ENCODE measurements around the gene OLFM2.

DNA sequence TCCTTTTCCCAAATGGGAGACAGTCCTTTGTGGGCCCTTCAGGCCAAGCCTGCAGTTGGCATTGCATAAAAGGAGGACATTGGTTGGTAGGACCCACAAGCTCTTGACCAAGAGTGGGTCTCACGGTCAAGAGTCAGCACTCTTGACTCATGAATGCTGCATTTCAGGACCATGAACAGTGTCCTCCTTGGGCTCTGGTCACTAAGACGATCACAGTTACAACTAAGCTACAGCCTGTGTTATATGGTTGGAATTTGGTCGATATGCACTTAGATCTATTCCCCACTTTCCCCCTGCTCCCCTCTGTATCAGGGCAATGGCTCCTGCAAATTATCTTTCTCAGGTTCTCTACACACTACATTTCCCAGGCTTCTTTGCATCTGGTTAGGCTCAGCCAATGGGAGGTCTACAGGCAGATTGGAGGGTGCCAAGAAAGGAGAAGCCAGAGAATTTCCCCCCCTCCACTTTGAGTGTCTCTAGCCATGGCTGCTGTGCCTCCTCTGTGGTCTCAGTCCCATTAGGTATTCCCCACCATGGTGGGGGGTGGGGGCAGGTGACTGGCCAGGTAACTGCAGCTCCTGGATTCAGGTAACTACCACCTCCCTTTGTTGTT is 3.1 kb upstream of the OLFM2 start:
- TF ChIP-seq POLR2A (IDR thresholded peaks at IDR 0.05; ENCODE audit: low read depth, low read length) (no peak), PAX5 (IDR thresholded peaks at IDR 0.05; ENCODE audit: insufficient read depth, low read length, severe bottlenecking) (no peak), POLR2AphosphoS5 (IDR thresholded peaks at IDR 0.05; ENCODE audit: low read depth, low read length) (no peak), SPI1 (IDR thresholded peaks at IDR 0.05; ENCODE audit: low read depth, low read length) (no peak), TAF1 (IDR thresholded peaks at IDR 0.05; ENCODE audit: low read depth, low read length) (no peak), POU2F2 (IDR thresholded peaks at IDR 0.05; ENCODE audit: low read depth, low read length) (no peak)

Measured in GM12891 (cell line).